IPS-15b (cell line): Measurements from ENCODE around the gene FGFR3.

Experiments used
- H3K27me3 ChIP-seq: one replicate; pipeline ENCODE4 v1.6.1; 2013; ENCODE audit warnings: low read length; ENCODE audit not compliant: control insufficient read depth, insufficient read depth
- H3K36me3 ChIP-seq: one replicate; pipeline ENCODE4 v1.6.1; 2013; ENCODE audit warnings: low read length; ENCODE audit not compliant: control insufficient read depth, insufficient read depth
- H3K4me1 ChIP-seq: one replicate; pipeline ENCODE4 v1.6.1; 2013; ENCODE audit warnings: mild to moderate bottlenecking, low read length; ENCODE audit not compliant: control insufficient read depth, insufficient read depth
- H3K4me3 ChIP-seq: one replicate; pipeline ENCODE4 v1.5.1; 2013; ENCODE audit warnings: low read depth, low read length
- H3K9ac ChIP-seq: one replicate; pipeline ENCODE4 v1.6.1; 2013; ENCODE audit warnings: low read depth, mild to moderate bottlenecking, low read length
- H3K9me3 ChIP-seq: one replicate; pipeline ENCODE4 v1.6.1; 2013; ENCODE audit warnings: mild to moderate bottlenecking, low read length; ENCODE audit not compliant: control insufficient read depth, insufficient read depth

FGFR3 gene

DNA sequence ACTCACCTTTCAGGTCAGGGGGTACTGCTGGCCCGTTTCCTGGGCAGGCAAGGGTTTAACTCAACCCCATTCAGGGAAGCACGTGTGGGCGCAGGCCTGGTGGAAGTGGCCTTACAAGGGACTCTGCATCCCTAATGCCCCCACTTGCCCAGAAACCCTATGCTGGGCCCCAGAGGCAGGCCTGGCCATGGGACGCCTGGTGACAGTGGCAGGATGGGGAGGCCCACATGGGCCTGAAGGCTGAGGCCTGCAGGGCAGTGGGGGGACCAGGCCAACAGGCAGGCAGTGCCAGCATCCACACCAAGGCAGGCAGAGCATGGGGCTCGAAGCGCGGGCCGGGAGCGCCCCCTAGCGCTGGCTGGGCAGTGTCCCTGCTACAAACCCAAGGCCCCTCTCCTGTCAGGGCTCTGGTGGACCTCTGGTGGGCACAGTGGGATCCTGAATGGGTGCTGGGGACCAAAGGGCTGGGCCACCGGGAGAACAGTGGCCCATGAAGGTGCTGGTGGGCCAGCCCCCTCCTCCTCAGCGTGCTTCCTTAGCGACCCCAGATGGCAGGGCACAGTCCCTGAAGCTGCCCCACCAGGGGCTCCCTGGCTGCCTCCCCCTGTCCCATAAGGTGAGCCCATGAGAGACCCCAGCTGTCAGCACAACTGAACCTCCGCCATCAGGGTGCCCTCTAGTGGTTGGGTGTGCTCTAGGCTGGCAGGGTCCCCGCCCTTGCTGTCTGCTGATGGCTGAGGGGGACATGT is 16.8 kb downstream of the FGFR3 start:
- H3K4me3 ChIP-seq, result no peak overlapping the region
- H3K36me3 ChIP-seq, result peaks cover 36% of the 10 kb centered on the region
- H3K9me3 ChIP-seq, result no peaks in the 10 kb centered on the region
- peak overlapping the region; percentile 16 for H3K9ac ChIP-seq
- H3K4me1 ChIP-seq, result no peaks in the 10 kb centered on the region
- no peaks in the 10 kb centered on the region for H3K27me3 ChIP-seq

DNA sequence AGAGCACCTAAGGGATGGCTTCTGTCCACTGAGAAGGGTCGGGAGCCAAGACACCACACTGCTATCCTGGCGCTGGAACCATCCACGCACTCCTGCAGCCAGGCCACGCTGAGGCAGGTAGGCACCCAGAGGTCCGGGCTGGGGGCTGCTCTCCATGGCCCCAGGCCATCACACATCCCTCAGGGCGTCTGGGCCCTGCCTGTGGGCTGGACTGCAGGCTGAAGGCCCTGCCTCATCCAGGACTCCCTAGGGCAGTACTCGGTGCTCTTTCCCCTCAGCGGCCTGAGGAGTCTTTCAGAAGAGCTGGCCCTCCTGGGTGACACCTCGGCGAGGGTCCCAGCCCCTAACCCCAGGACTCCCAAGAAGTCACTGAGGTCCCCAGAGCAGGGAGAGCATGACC is 17.7 kb downstream of the FGFR3 start:
- peaks cover 35% of the 10 kb centered on the region for H3K36me3 ChIP-seq
- H3K4me1 ChIP-seq, result no peaks in the 10 kb centered on the region
- no peak overlapping the region for H3K4me3 ChIP-seq
- no peaks in the 10 kb centered on the region for H3K9me3 ChIP-seq
- no peaks in the 10 kb centered on the region for H3K27me3 ChIP-seq
- H3K9ac ChIP-seq, result peak overlapping the region; percentile 24

DNA sequence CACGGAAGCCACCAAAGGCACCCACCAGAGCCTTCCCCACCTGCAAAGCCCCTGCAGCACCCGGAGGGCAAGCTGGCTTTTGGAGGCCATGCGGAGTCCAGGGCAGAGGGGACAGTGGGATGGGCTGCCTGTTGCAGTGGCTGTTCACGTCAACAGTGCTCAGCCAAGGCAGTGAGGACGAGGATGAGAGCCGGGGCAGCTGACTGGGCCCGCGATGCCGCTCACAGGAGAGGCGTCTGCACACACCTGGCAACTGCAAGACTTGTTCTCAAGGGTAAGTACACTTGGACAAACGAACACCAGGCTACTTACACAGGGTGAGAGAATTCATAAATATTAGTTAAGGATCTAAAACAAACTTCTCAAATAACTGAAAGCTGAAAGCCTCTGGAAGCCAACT is 19.6 kb downstream of the FGFR3 start:
- no peaks in the 10 kb centered on the region for H3K4me1 ChIP-seq
- H3K9ac ChIP-seq, result no peak overlapping the region
- H3K9me3 ChIP-seq, result no peaks in the 10 kb centered on the region
- peaks cover 27% of the 10 kb centered on the region for H3K36me3 ChIP-seq
- H3K27me3 ChIP-seq, result no peaks in the 10 kb centered on the region
- H3K4me3 ChIP-seq, result no peak overlapping the region

DNA sequence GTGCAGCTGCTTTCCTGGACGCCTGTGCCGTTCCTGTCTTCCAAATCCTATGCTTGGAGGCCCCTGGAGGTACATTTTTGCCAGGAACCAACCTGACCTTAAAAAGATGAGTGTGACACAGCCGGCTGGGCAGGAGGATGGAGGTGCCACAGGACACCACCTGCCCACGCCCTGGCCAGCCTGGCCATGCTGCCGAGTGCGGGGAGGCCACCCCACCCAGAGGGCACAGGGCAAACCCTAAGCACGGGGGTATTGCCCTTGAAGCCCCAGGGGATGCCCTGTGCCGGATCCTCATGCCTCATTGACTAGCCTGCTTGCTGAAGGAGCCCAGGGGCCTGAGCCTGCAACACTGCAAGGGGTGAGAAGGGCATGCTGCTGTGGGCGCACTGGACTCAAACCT is 20.1 kb downstream of the FGFR3 start:
- H3K36me3 ChIP-seq, result peaks cover 27% of the 10 kb centered on the region
- H3K9me3 ChIP-seq, result no peaks in the 10 kb centered on the region
- no peaks in the 10 kb centered on the region for H3K27me3 ChIP-seq
- H3K4me1 ChIP-seq, result no peaks in the 10 kb centered on the region
- no peak overlapping the region for H3K4me3 ChIP-seq
- H3K9ac ChIP-seq, result no peak overlapping the region

DNA sequence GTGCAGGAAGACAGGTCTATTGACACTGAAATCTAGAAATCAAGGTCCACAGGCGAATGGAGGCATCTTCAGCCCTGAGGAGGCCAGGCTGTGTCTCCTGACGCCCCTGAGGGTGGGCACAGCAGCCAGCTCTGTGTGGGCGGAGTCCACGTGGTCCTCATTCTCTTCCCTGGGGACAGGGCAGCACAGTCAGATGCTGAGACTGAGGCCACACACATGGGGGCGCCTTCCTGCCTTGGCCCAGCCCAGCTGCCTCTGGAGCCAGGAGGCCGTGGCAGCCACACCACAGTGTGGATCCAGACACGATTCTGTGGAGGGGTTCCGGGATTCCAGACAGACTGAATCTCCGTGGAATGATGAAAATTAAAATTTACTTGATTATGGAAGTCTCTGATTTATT is 20.8 kb downstream of the FGFR3 start:
- Histone ChIP-seq H3K27me3 (no peaks in the 10 kb centered on the region), H3K4me3 (no peak overlapping the region), H3K4me1 (no peaks in the 10 kb centered on the region), H3K9ac (no peak overlapping the region), H3K9me3 (no peaks in the 10 kb centered on the region), H3K36me3 (peaks cover 27% of the 10 kb centered on the region)

DNA sequence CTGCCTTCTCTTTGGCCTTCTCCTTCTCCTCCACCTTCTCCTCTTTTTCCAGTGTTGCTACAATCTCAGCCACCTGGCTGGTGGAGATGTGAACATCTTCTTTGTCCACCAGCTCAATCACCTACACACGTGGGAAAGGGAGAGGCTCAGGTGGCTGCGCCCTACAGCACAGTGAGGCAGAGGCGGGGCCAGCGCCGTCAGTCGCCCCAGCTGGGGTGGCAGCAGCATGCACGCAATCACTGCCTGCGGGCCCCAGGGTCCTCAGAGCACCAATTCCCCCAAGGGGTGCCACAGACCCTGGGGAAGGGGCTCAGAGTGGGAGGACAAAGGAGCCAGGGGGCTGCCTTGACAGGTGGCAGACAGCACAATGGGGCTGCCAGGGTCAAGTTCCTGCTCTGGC is 21.4 kb downstream of the FGFR3 start:
- no peak overlapping the region for H3K4me3 ChIP-seq
- no peaks in the 10 kb centered on the region for H3K27me3 ChIP-seq
- no peak overlapping the region for H3K9ac ChIP-seq
- H3K4me1 ChIP-seq, result no peaks in the 10 kb centered on the region
- H3K36me3 ChIP-seq, result peaks cover 32% of the 10 kb centered on the region
- H3K9me3 ChIP-seq, result no peaks in the 10 kb centered on the region

DNA sequence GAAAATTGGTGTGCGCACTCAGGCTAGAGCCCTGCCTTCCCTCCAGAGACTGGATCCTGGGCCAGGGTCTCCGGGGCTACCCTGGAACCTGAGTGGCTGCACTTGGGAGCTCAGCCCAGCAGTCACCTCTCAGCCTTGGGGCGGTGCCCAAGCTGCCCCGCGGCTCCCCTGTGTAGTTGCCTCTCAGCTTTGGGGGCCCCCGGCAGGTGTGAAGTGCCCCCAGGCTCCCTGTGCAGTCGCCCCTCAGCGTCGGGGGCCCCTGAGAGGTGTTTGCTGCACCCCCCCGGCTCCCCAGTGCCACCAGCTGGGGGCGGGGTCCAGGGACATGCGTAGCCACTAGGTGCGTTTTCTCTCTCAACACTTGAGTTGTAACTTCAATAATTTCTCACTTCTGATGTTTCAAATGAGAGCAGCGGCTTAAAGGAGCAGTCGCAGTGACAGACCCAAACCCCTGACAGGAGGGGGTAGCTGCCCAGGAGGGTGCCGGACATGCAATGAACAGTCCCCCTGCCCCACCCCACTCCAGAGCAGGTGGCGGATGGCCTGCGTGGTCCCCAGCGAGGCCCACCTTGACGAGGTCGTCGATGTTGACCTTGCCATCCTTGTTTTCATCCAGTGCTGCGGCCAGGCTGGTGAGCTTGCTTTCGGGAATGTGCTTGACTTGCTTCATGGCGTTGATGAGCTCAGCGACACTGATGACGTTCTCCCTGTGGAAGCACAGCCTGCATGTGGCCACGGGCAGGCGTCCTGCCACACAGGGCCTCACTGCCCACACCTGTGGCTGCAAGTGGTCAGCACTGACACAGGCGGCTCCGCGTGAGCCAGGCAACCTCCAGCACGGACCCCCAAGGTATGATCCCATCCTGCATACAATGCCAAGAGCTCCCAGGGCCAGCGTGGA is 22.3 kb downstream of the FGFR3 start:
- no peak overlapping the region for H3K9ac ChIP-seq
- peaks cover 39% of the 10 kb centered on the region for H3K36me3 ChIP-seq

DNA sequence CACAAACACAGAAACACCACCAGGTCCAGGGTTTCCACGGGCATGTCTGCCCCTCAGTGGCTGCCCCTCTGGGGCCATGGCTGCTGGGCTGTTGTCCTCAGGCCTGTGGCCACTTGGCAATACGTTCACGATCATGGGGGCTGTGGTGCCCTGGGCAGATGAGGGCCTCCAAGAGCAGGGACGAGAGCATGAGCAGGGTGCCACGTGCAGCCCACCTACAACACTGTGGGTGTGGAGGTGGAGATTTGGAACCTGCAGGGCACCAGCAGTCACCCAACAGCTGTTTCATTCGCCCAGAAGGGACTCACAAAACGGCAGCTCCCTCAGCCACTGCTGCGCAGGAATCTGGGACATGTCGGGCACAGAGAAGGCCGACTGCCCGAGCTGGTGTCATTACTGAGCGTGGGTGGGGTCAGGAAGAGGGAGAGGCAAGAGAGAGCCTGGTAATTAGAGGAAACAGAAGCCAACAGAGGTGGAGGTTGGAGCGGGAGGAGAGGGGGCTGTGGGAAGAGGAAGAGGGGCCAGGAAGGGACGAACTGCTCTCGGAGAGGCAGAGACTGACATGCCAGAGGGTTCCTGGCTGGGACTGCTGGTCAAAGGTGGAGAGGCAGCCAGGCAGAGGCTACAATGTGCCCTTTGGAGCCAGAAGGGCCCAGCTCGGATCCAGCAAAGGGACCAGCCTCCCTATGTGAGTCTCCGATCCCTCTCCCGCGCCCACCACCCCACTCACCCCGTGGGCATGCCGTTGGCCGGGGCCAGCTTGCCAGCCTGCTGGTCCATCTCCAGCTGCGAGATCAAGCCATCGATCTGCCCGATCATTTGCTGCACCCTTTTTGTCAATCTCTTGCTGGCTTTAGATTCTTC is 23.1 kb downstream of the FGFR3 start:
- H3K4me3 ChIP-seq, result no peak overlapping the region
- H3K36me3 ChIP-seq, result peaks cover 39% of the 10 kb centered on the region
- no peaks in the 10 kb centered on the region for H3K27me3 ChIP-seq
- no peak overlapping the region for H3K9ac ChIP-seq
- H3K4me1 ChIP-seq, result no peaks in the 10 kb centered on the region
- H3K9me3 ChIP-seq, result no peaks in the 10 kb centered on the region

More for the DNA sequence above, 22.3 kb downstream of the FGFR3 start:
- no peaks in the 10 kb centered on the region for H3K9me3 ChIP-seq
- H3K4me3 ChIP-seq, result no peak overlapping the region
- no peaks in the 10 kb centered on the region for H3K27me3 ChIP-seq
- H3K4me1 ChIP-seq, result no peaks in the 10 kb centered on the region

DNA sequence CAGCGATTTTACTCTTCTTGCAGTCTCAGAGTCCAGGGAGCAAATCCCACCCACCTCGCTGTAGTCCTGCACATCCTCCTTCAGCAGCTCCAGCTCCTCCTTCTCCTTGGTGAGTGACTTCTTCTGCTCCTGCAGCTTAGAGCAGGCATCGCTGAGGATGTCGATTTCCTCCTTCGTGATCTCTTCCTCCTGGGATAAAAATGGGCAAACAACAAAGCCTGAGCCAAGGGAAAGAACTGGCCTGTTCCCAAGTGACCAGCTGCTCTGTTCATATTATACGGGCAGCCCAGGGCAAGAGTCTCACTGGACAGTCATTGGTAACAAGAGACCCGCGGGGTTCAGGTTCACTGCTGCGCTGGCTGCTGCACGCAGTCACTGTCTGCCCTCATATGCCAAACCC is 26.2 kb downstream of the FGFR3 start:
- Histone ChIP-seq H3K9ac (no peak overlapping the region), H3K27me3 (no peaks in the 10 kb centered on the region), H3K36me3 (peaks cover 48% of the 10 kb centered on the region), H3K9me3 (no peaks in the 10 kb centered on the region), H3K4me3 (no peak overlapping the region), H3K4me1 (no peaks in the 10 kb centered on the region)

DNA sequence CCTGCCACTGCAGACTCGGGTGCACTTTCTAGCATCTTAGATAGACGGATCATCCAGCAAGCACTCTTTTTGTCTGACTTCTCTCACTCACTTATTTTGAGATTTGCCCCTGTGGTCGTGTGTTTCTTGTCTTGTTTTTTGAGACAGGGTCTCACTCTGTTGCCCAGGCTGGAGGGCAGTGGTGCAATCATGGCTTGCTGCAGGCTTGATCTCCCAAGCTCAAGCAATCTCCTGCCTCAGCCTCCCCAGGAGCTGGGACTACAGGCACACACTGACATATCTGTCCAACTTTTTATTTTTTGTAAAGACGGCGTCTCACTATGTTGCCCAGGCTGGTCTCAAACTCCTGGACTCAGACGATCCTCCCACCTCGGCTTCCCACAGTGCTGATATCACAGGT is 26.7 kb downstream of the FGFR3 start:
- no peaks in the 10 kb centered on the region for H3K4me1 ChIP-seq
- no peaks in the 10 kb centered on the region for H3K27me3 ChIP-seq
- H3K4me3 ChIP-seq, result no peak overlapping the region
- H3K9me3 ChIP-seq, result no peaks in the 10 kb centered on the region
- H3K9ac ChIP-seq, result no peak overlapping the region
- peaks cover 43% of the 10 kb centered on the region for H3K36me3 ChIP-seq

DNA sequence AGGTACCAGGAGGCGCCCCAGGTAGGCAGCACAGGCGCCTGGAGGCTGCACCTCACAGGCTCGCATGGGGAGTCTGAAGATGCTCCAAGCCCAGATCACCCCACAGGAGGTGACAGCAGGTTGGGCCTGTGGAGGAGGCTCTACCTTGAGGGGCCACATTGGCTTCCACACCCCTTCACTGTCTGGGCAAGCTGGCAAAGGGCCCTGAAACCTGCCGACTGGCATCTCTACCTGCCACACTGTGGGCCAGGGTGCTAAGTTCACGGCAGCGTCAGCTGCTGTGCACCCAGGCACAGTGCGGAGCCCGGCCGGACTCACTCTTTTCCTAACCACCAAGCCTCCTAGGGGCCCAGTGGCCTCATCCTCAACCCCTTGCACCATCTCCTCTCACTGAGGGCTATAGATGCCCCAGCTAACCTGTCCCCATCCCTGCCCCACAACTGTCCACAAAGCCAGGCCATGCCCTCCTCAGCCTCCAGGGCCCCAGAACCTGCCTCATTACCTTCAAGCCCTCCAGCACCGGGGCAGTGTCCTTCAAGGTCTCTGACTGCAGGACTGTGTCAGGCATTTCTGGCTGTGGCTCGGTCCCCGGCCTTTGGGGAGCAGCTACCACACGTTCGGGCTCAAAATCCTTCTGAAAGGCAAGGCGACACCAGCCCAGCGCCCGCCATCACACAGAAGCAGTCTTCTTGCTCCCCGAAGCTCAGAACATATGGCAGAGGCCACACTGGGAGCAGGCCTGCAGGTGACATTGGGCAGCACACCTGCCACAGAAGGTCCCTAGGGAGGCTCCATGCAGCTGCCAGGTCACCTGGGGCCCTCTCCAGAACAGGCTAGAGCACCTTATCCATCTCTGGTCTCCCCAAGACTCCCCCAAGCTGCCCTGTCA is 28.8 kb downstream of the FGFR3 start:
- Histone ChIP-seq H3K36me3 (peaks cover 44% of the 10 kb centered on the region), H3K4me1 (no peaks in the 10 kb centered on the region), H3K4me3 (no peak overlapping the region), H3K9ac (no peak overlapping the region), H3K9me3 (no peaks in the 10 kb centered on the region), H3K27me3 (no peaks in the 10 kb centered on the region)
